Measurements from ENCODE around the gene ETS1.

Gene ETS1

DNA sequence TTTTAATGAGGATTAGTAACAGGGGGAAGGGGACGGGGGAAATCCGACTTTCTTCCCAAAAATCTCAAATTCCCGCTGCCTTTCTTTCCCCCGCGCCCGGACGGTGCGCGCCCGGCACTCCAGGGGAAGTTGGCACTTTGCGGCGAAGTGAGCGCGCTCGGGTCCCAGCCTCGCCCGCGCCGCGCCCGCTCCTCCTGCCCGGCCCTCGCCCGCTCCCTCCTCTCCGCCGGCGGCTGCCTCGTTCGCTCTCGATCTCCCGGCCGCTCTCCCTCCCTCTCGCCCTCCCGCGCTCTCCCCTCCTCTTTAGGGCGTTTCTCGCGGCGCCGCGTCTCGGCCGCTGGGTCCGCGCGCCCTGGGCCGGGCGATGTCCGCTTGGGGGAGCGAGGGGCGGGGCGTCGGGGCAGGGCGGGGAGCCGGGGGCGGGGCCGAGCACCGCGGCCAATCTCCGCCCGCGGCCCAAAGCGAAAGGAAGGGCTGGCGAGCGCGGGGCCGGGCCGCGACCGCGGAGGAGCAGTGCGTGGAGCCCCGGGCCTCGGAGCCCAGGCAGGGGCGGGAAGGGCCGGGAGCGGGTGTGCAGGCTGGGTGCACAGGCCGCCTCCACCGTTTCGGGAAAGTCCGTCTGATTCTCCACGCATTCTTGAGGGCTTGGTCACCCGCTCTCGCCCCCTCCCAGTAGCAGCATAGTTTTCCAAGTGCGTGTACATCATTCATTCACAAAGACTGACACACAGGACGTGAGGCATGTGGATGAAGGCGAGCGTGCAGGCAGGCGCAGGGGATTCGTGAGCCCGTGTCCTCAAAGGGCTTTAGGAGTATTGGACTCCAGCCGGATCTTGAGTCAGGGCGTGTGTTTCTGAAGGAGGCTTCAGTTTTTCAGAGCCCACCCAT lies 65.1 kb downstream of the ETS1 start:
- Histone ChIP-seq H3K4me1 (ENCODE audit: control insufficient read depth in 5 of 5, insufficient read depth in 5 of 5, low read length in 5 of 5) (peaks cover 0 to 58% (median 48%) of the 10 kb centered on the region in 5 donors), H3K27me3 (ENCODE audit: control insufficient read depth in 5 of 5, insufficient read depth in 4 of 5, low read length in 5 of 5) (no peaks in the 10 kb centered on the region), H3K27ac (ENCODE audit: low read depth, low read length) (peak overlapping the region; percentile 93), H3K36me3 (ENCODE audit: control insufficient read depth in 5 of 5, insufficient read depth in 5 of 5, low read length in 5 of 5) (no peaks in the 10 kb centered on the region), H3K9me3 (ENCODE audit: control insufficient read depth in 5 of 5, low read length in 5 of 5) (no peaks in the 10 kb centered on the region), H3K9ac (ENCODE audit: low read length in 5 of 5) (peak overlapping the region; percentile 10 to 93 (median 88)), H3K4me3 (ENCODE audit: low read depth in 1 of 5, low read length in 5 of 5) (peak overlapping the region; percentile 72 to 86 (median 86))

DNA sequence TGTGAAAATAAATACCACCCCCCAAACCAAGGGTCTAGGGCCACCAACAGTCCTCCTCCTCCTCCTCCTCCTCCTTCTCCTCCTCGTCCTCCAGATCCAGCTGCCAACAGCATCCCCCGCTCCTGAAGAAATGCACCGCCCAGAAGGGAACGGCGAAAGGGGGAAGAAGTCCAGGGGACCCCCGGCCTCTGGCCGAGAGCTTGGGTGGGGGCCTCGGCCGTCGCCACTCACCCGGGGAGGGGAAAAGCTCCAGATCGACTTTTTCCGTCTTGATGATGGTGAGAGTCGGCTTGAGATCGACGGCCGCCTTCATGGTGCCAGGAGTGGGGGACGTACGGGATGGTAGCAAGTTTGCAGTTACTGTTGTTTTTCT lies 65.7 kb downstream of the ETS1 start:
- peak overlapping the region; percentile 72 to 86 (median 86) for H3K4me3 ChIP-seq (ENCODE audit: low read depth in 1 of 5, low read length in 5 of 5)
- no peaks in the 10 kb centered on the region for H3K36me3 ChIP-seq (ENCODE audit: control insufficient read depth in 5 of 5, insufficient read depth in 5 of 5, low read length in 5 of 5)
- H3K9me3 ChIP-seq (ENCODE audit: control insufficient read depth in 5 of 5, low read length in 5 of 5), result no peaks in the 10 kb centered on the region
- H3K4me1 ChIP-seq (ENCODE audit: control insufficient read depth in 5 of 5, insufficient read depth in 5 of 5, low read length in 5 of 5), result peaks cover 0 to 63% (median 55%) of the 10 kb centered on the region in 5 donors
- H3K27me3 ChIP-seq (ENCODE audit: control insufficient read depth in 5 of 5, insufficient read depth in 4 of 5, low read length in 5 of 5), result no peaks in the 10 kb centered on the region
- peak overlapping the region; percentile 93 for H3K27ac ChIP-seq (ENCODE audit: low read depth, low read length)
- H3K9ac ChIP-seq (ENCODE audit: low read length in 5 of 5), result peak overlapping the region; percentile 10 to 93 (median 88)

DNA sequence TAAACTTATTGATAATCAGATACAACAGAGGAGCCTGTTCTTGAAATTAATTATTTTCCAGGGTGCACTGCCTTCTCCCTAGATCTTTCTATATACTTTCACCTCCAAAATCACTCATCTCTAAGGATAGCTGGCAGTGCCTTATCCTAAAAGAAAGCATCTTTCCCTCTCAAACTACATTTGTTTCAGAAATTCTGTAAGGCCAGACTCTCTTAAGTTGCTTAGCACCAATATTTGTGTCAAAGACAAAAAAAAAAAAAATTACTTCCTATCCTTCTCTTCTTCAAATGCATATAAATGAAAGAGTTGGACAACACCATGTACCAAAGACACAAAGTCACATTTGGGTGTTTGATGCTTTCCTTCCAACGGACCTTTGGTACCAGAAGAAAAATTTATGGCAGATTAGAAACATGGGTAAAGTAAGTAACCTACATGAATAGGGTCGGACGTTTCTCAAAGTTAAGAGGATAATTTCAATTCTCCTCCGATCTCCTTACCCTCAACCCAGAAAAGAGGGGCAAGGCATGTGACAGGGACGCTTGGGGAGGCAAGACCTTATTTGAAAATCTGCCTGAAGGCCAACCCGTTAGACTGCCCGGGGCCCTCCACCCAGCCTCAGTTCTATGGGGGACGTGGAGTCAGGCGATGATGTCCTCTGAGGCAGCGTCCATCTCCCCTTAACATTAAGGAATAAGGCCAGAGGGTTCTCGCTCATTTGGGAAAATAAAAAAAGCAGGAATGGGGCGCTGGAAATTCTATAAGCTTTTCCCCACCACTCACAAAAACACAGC lies 66.3 kb downstream of the ETS1 start:
- peaks cover 0 to 67% (median 60%) of the 10 kb centered on the region in 5 donors for H3K4me1 ChIP-seq (ENCODE audit: control insufficient read depth in 5 of 5, insufficient read depth in 5 of 5, low read length in 5 of 5)

DNA sequence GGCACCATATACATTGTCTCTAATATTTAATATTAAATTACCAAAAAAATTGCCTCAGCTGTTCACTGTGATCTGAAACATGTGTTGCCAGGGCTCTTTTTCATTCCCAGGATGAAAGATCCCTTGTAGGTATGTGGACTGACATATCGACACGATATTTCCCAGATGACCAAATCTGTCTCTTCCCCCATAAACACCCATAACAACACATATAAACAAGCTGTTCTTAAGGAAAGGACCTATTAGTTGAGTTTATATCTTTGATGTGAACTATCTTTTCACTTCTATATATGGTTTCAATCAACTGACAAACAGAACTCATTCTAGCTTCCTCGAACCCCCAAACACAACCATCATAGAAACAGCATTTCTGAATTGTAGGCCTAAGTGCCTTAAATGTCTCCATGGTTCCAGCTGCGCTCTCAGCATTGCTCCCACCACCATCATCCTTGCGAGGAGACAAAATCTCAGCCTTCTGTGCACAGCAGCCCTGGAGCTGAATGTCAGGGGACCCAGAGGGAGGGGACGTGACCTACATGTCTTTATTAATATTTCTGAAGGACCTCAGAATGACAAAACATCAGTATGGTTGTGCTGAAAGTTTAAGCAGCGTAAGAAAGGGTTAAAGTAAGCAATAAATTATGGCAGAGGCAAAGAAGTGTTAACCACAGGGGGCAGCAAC lies 67.0 kb downstream of the ETS1 start:
- H3K4me1 ChIP-seq (ENCODE audit: control insufficient read depth in 5 of 5, insufficient read depth in 5 of 5, low read length in 5 of 5), result peaks cover 0 to 74% (median 63%) of the 10 kb centered on the region in 5 donors

More for the DNA sequence above, 66.3 kb downstream of the ETS1 start:
- H3K4me3 ChIP-seq (ENCODE audit: low read depth in 1 of 5, low read length in 5 of 5), result peak overlapping the region; percentile 72 to 86 (median 86)
- H3K27me3 ChIP-seq (ENCODE audit: control insufficient read depth in 5 of 5, insufficient read depth in 4 of 5, low read length in 5 of 5), result no peaks in the 10 kb centered on the region
- H3K9ac ChIP-seq (ENCODE audit: low read length in 5 of 5), result peak overlapping the region; percentile 53 to 93 (median 88)
- H3K36me3 ChIP-seq (ENCODE audit: control insufficient read depth in 5 of 5, insufficient read depth in 5 of 5, low read length in 5 of 5), result peaks cover 0 to 2% (median 0%) of the 10 kb centered on the region in 5 donors
- H3K27ac ChIP-seq (ENCODE audit: low read depth, low read length), result peak overlapping the region; percentile 93
- H3K9me3 ChIP-seq (ENCODE audit: control insufficient read depth in 5 of 5, low read length in 5 of 5), result no peaks in the 10 kb centered on the region

DNA sequence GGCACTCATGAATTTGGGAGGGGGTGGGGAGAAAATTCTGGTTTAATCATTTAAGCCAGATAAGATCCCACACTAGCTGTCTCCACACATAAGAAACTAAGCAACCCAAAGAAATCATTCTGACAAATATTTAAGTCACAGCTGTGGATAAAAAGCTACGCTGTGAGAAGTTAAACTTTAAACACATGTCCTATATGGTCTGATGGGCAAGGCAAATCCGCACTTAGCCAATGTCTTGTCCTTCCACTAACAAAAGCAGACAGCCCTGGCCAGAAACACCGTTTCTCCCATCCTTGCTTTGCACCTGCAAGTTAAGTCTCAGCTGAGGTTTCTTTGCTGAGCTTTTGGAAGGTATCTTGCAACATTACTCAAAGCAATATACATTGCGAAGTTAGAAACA lies 68.0 kb downstream of the ETS1 start:
- Histone ChIP-seq H3K9ac (ENCODE audit: low read length in 5 of 5) (peak overlapping the region in 4 of 5 donors; percentile 57 to 93 (median 58)), H3K4me1 (ENCODE audit: control insufficient read depth in 5 of 5, insufficient read depth in 5 of 5, low read length in 5 of 5) (peaks cover 0 to 74% (median 55%) of the 10 kb centered on the region in 5 donors), H3K4me3 (ENCODE audit: low read depth in 1 of 5, low read length in 5 of 5) (peak overlapping the region; percentile 36 to 86 (median 86)), H3K9me3 (ENCODE audit: control insufficient read depth in 5 of 5, low read length in 5 of 5) (no peaks in the 10 kb centered on the region), H3K27ac (ENCODE audit: low read depth, low read length) (peak overlapping the region; percentile 93), H3K36me3 (ENCODE audit: control insufficient read depth in 5 of 5, insufficient read depth in 5 of 5, low read length in 5 of 5) (peaks cover 0 to 2% (median 0%) of the 10 kb centered on the region in 5 donors), H3K27me3 (ENCODE audit: control insufficient read depth in 5 of 5, insufficient read depth in 4 of 5, low read length in 5 of 5) (no peaks in the 10 kb centered on the region)

More for the DNA sequence above, 67.0 kb downstream of the ETS1 start:
- Histone ChIP-seq H3K27me3 (ENCODE audit: control insufficient read depth in 5 of 5, insufficient read depth in 4 of 5, low read length in 5 of 5) (no peaks in the 10 kb centered on the region), H3K4me3 (ENCODE audit: low read depth in 1 of 5, low read length in 5 of 5) (peak overlapping the region; percentile 72 to 86 (median 86)), H3K9ac (ENCODE audit: low read length in 5 of 5) (peak overlapping the region in 4 of 5 donors; percentile 53 to 93 (median 90)), H3K27ac (ENCODE audit: low read depth, low read length) (peak overlapping the region; percentile 93), H3K36me3 (ENCODE audit: control insufficient read depth in 5 of 5, insufficient read depth in 5 of 5, low read length in 5 of 5) (peaks cover 0 to 2% (median 0%) of the 10 kb centered on the region in 5 donors), H3K9me3 (ENCODE audit: control insufficient read depth in 5 of 5, low read length in 5 of 5) (no peaks in the 10 kb centered on the region)

DNA sequence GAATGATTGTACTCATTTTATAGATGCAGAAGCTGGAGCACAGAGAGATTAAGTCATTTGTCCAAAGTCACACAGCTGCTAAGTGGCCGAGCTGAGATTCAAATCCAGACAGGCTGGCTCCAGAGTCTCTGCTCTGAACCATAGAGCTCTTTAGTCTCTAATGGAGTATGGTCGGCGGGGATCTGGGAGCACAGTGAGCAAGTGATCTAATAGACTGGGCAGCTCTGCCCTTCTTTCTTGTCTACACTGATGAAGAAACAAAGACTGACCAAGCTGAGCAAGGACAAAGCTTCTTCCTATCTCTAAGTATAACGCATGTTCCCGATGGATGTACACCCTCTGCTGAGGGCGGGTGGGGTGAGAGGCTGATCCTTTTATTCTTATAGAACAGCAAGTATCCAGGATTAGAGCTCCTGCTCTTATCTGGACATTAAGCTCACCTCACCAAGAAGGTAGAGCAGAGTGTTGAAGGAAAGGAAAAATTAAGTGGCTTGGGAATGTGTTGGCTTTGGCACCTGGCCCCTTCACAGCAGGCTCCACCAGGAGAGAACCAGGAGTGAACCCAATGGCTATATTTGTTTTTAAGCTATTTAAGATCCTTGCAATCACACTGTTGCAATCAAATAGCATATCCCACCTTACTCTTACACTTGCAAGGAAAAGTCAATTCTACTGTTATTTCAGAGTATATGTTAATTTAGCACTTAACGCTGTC lies 68.7 kb downstream of the ETS1 start:
- Histone ChIP-seq H3K27me3 (ENCODE audit: control insufficient read depth in 5 of 5, insufficient read depth in 4 of 5, low read length in 5 of 5) (no peaks in the 10 kb centered on the region), H3K9me3 (ENCODE audit: control insufficient read depth in 5 of 5, low read length in 5 of 5) (no peaks in the 10 kb centered on the region), H3K4me1 (ENCODE audit: control insufficient read depth in 5 of 5, insufficient read depth in 5 of 5, low read length in 5 of 5) (peaks cover 0 to 70% (median 48%) of the 10 kb centered on the region in 5 donors), H3K36me3 (ENCODE audit: control insufficient read depth in 5 of 5, insufficient read depth in 5 of 5, low read length in 5 of 5) (peaks cover 0 to 2% (median 0%) of the 10 kb centered on the region in 5 donors), H3K9ac (ENCODE audit: low read length in 5 of 5) (peak overlapping the region in 3 of 5 donors; percentile 57 to 93 (median 58)), H3K4me3 (ENCODE audit: low read depth in 1 of 5, low read length in 5 of 5) (peak overlapping the region; percentile 36 to 86 (median 86)), H3K27ac (ENCODE audit: low read depth, low read length) (peak overlapping the region; percentile 93)

DNA sequence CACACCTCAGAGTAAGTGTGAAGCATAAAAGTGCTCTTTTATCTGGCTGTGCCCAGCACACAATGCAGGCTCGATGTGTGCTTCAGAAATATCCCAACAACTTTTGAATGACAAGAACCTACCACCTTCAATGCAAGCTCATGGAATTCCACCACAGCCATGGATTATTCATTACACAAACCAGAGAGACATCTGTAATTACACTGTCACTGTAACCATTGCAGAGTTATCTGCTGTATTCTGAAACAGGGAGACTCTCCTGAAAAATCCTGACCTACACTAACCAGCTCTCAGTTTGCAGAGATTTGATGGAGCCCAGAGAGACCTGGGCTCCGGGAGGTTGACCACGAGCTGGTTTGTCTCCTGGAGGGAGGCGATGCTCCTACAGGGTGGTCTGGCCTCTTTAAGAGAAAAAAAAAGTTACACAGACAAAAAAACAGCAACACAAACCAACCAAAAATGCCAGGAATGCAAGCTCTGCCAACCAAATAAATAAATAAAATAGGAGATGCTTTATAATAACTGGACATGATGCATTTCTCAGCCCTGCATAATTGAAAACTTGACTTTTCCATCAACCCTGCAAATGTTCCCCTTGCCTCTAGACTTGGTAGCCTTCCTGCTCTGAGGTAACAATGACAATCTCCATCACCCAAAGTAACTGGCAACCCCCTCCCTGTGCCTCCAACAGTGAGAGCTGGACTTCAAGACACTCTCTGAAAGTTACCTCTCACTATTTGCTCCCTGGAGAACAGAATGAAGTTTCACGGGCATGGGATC lies 69.7 kb downstream of the ETS1 start:
- peaks cover 0 to 10% (median 8%) of the 10 kb centered on the region in 5 donors for H3K36me3 ChIP-seq (ENCODE audit: control insufficient read depth in 5 of 5, insufficient read depth in 5 of 5, low read length in 5 of 5)
- no peaks in the 10 kb centered on the region for H3K9me3 ChIP-seq (ENCODE audit: control insufficient read depth in 5 of 5, low read length in 5 of 5)
- peak overlapping the region in 4 of 5 donors; percentile 72 to 86 (median 86) for H3K4me3 ChIP-seq (ENCODE audit: low read depth in 1 of 5, low read length in 5 of 5)
- H3K9ac ChIP-seq (ENCODE audit: low read length in 5 of 5), result peak overlapping the region in 2 of 5 donors; percentile 5 to 93
- H3K27me3 ChIP-seq (ENCODE audit: control insufficient read depth in 5 of 5, insufficient read depth in 4 of 5, low read length in 5 of 5), result peaks cover 0 to 2% (median 0%) of the 10 kb centered on the region in 5 donors
- peak overlapping the region; percentile 93 for H3K27ac ChIP-seq (ENCODE audit: low read depth, low read length)
- peaks cover 0 to 70% (median 40%) of the 10 kb centered on the region in 5 donors for H3K4me1 ChIP-seq (ENCODE audit: control insufficient read depth in 5 of 5, insufficient read depth in 5 of 5, low read length in 5 of 5)

DNA sequence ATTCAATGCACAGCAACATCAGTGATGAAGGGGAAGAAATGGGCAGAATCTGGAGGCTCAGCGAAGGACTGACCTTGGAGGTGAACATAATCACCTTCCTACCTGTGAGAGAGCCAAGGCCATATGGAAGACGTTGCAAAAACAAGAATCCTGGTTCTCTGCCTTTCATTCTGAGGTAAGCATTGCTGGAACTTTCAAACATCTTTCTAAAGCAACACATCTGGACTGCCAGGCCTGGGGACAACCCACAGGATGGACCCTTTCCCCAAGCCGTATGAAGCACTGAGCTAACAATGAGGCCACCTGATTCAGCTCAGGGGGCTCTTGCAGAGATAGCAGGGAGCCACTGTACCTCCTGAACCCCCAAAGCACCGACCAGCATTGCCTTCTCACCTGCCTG lies 70.5 kb downstream of the ETS1 start:
- Histone ChIP-seq H3K4me1 (ENCODE audit: control insufficient read depth in 5 of 5, insufficient read depth in 5 of 5, low read length in 5 of 5) (peaks cover 0 to 76% (median 46%) of the 10 kb centered on the region in 5 donors), H3K9ac (ENCODE audit: low read length in 5 of 5) (no peak overlapping the region), H3K9me3 (ENCODE audit: control insufficient read depth in 5 of 5, low read length in 5 of 5) (no peaks in the 10 kb centered on the region), H3K4me3 (ENCODE audit: low read depth in 1 of 5, low read length in 5 of 5) (peak overlapping the region in 4 of 5 donors; percentile 30 to 86 (median 79)), H3K27me3 (ENCODE audit: control insufficient read depth in 5 of 5, insufficient read depth in 4 of 5, low read length in 5 of 5) (peaks cover 0 to 3% (median 0%) of the 10 kb centered on the region in 5 donors), H3K27ac (ENCODE audit: low read depth, low read length) (peak overlapping the region; percentile 38), H3K36me3 (ENCODE audit: control insufficient read depth in 5 of 5, insufficient read depth in 5 of 5, low read length in 5 of 5) (peaks cover 0 to 15% (median 9%) of the 10 kb centered on the region in 5 donors)

Measured in subcutaneous abdominal adipose tissue (tissue), 5 donors.